GM06990 (cell line): ENCODE measurements around the gene CHMP4A.

ENCODE experiments used
- DNase-seq: peaks from one replicate; pipeline ENCODE4 v3.0.0-alpha.2; 2011; ENCODE audit not compliant: insufficient read length; ENCODE audit errors: extremely low read depth
- H3K27me3 ChIP-seq: replicated peaks from 2 replicates; pipeline ENCODE4 v1.6.0; 2011; ENCODE audit warnings: low read length; ENCODE audit not compliant: control insufficient read depth, insufficient read depth
- H3K36me3 ChIP-seq: 2 replicates; pipeline ENCODE4 v1.5.1; 2011; ENCODE audit warnings: low read length; ENCODE audit not compliant: control insufficient read depth, insufficient read depth
- H3K4me3 ChIP-seq: replicated peaks from 2 replicates; pipeline ENCODE4 v1.5.1; 2011; ENCODE audit warnings: low read depth, mild to moderate bottlenecking, control low read depth, low read length
- CTCF ChIP-seq: IDR thresholded peaks from 2 replicates; pipeline ENCODE4 v1.5.1; 2011; ENCODE audit warnings: low read length, control low read depth, mild to moderate bottlenecking, inconsistent platforms; ENCODE audit not compliant: insufficient read depth, poor library complexity, severe bottlenecking

The CHMP4A gene

GRCh38 chr14:24184104-24184970, 29.0 kb downstream of the CHMP4A start:
- no peak for TF ChIP-seq CTCF
- H3K27me3 ChIP-seq = no peaks in the 10 kb centered on the region
- DNase-seq = no peak
- H3K36me3 ChIP-seq = peaks cover 60% of the 10 kb centered on the region
- no peak overlapping the region for H3K4me3 ChIP-seq

GRCh38 chr14:24183014-24183481, 30.2 kb downstream of the CHMP4A start:
- TF ChIP-seq CTCF = no peak
- no peak overlapping the region for H3K4me3 ChIP-seq
- H3K27me3 ChIP-seq = no peaks in the 10 kb centered on the region
- DNase-seq = no peak
- H3K36me3 ChIP-seq = peaks cover 72% of the 10 kb centered on the region

GRCh38 chr14:24182110-24182882, 31.0 kb downstream of the CHMP4A start:
- Histone ChIP-seq H3K27me3 (no peaks in the 10 kb centered on the region), H3K36me3 (peaks cover 77% of the 10 kb centered on the region), H3K4me3 (no peak overlapping the region)
- TF ChIP-seq CTCF = no peak
- DNase-seq = no peak

GRCh38 chr14:24181371-24182077, 31.8 kb downstream of the CHMP4A start:
- H3K27me3 ChIP-seq = no peaks in the 10 kb centered on the region
- peaks cover 76% of the 10 kb centered on the region for H3K36me3 ChIP-seq
- no peak overlapping the region for H3K4me3 ChIP-seq
- no peak for TF ChIP-seq CTCF
- no peak for DNase-seq

GRCh38 chr14:24179961-24180796, 33.1 kb downstream of the CHMP4A start:
- no peak for DNase-seq

More at GRCh38 chr14:24179961-24180796, 33.1 kb downstream of the CHMP4A start:
- TF ChIP-seq CTCF = no peak
- no peak overlapping the region for H3K4me3 ChIP-seq
- H3K36me3 ChIP-seq = peaks cover 68% of the 10 kb centered on the region
- H3K27me3 ChIP-seq = no peaks in the 10 kb centered on the region
